Mesendoderm (in vitro differentiated cells): ENCODE measurements around the gene ARHGEF10L.

Experiments used
- DNase-seq: peaks from one replicate; pipeline ENCODE4 v3.0.0; 2013
- H2AK5ac ChIP-seq: 2 replicates; pipeline ENCODE4 v1.6.1; 2013; ENCODE audit warnings: low read length, inconsistent platforms
- H2BK120ac ChIP-seq: 2 replicates; pipeline ENCODE4 v1.6.1; 2013; ENCODE audit warnings: low read depth, mild to moderate bottlenecking, low read length, moderate library complexity, mixed read lengths
- H2BK15ac ChIP-seq: replicated peaks from 2 replicates; pipeline ENCODE4 v1.6.1; 2013; ENCODE audit warnings: low read depth, mild to moderate bottlenecking, moderate library complexity
- H2BK5ac ChIP-seq: 2 replicates; pipeline ENCODE4 v1.6.1; 2013; ENCODE audit warnings: low read length, inconsistent platforms
- H3K18ac ChIP-seq: 2 replicates; pipeline ENCODE4 v1.6.1; 2013; ENCODE audit warnings: mild to moderate bottlenecking, low read length, mixed read lengths
- H3K23ac ChIP-seq: one replicate; pipeline ENCODE4 v1.6.1; 2013; ENCODE audit warnings: low read length
- H3K27ac ChIP-seq: 2 replicates; pipeline ENCODE4 v1.5.1; 2013; ENCODE audit warnings: low read depth, mild to moderate bottlenecking, inconsistent platforms, low read length, moderate library complexity
- H3K27me3 ChIP-seq: 2 replicates; pipeline ENCODE4 v1.6.1; 2013; ENCODE audit warnings: low read length, control low read depth, mild to moderate bottlenecking, inconsistent platforms; ENCODE audit not compliant: insufficient read depth, poor library complexity
- H3K36me3 ChIP-seq: 2 replicates; pipeline ENCODE4 v1.6.1; 2013; ENCODE audit warnings: low read length, inconsistent platforms; ENCODE audit not compliant: control insufficient read depth, insufficient read depth
- H3K4ac ChIP-seq: one replicate; pipeline ENCODE4 v1.6.1; 2013; ENCODE audit warnings: low read depth, mild to moderate bottlenecking, low read length, moderate library complexity
- H3K4me1 ChIP-seq: 2 replicates; pipeline ENCODE4 v1.6.1; 2013; ENCODE audit warnings: low read depth, low read length, inconsistent platforms; ENCODE audit not compliant: control insufficient read depth
- H3K4me2 ChIP-seq: 2 replicates; pipeline ENCODE4 v1.6.1; 2013; ENCODE audit warnings: low read length
- H3K4me3 ChIP-seq: 2 replicates; pipeline ENCODE4 v1.5.1; 2013; ENCODE audit warnings: mild to moderate bottlenecking, low read length
- H3K56ac ChIP-seq: one replicate; pipeline ENCODE4 v1.6.1; 2013; ENCODE audit warnings: low read length
- H3K79me1 ChIP-seq: 2 replicates; pipeline ENCODE4 v1.6.1; 2013; ENCODE audit warnings: low read length, inconsistent platforms
- H3K79me2 ChIP-seq: 2 replicates; pipeline ENCODE4 v1.6.1; 2013; ENCODE audit warnings: mild to moderate bottlenecking, low read length; ENCODE audit not compliant: control insufficient read depth, insufficient read depth
- H3K9ac ChIP-seq: 2 replicates; pipeline ENCODE4 v1.6.1; 2013; ENCODE audit warnings: low read length, inconsistent platforms
- H4K5ac ChIP-seq: one replicate; pipeline ENCODE4 v1.6.1; 2013; ENCODE audit warnings: low read length
- H4K8ac ChIP-seq: one replicate; pipeline ENCODE4 v1.6.1; 2013; ENCODE audit warnings: low read depth, mild to moderate bottlenecking, control low read depth, low read length, moderate library complexity
- WGBS: extraction: QIAGEN DNeasy Blood & Tissue Kit; methylation state at CpG from one replicate; pipeline ENCODE4 v1.1.7; 2013; ENCODE audit warnings: low lambda C conversion rate, missing lambda C conversion rate; ENCODE audit not compliant: insufficient coverage; ENCODE audit errors: extremely low coverage; 5-methylcytosine and 5-hydroxymethylcytosine counted together

Gene ARHGEF10L

GRCh38 chr1:17516303-17517214 lies 22.9 kb upstream of the ARHGEF10L start:
- Histone ChIP-seq H2BK5ac (no peak overlapping the region), H3K4me3 (no peak overlapping the region), H3K36me3 (no peaks in the 10 kb centered on the region), H2BK120ac (no peak overlapping the region), H2AK5ac (no peak overlapping the region), H3K56ac (no peak overlapping the region), H3K27me3 (no peaks in the 10 kb centered on the region), H3K4me1 (no peaks in the 10 kb centered on the region), H4K8ac (no peak overlapping the region), H3K4ac (no peak overlapping the region), H3K79me1 (no peaks in the 10 kb centered on the region), H3K23ac (no peak overlapping the region), H3K18ac (no peak overlapping the region), H2BK15ac (no peak overlapping the region), H3K9ac (no peak overlapping the region), H3K27ac (no peak overlapping the region), H4K5ac (no peak overlapping the region), H3K79me2 (no peaks in the 10 kb centered on the region), H3K4me2 (no peak overlapping the region)
- WGBS: no CpG with 5 or more reads among the region's 13 CpGs
- peak; percentile 47 for DNase-seq

- Histone ChIP-seq H3K36me3 (no peaks in the 10 kb centered on the region), H3K56ac (no peak overlapping the region), H3K27ac (no peak overlapping the region), H3K18ac (no peak overlapping the region), H3K27me3 (no peaks in the 10 kb centered on the region), H3K4ac (no peak overlapping the region), H3K79me2 (no peaks in the 10 kb centered on the region), H3K4me1 (no peaks in the 10 kb centered on the region), H3K4me3 (no peak overlapping the region), H3K79me1 (no peaks in the 10 kb centered on the region), H4K5ac (no peak overlapping the region), H3K4me2 (no peak overlapping the region), H2BK120ac (no peak overlapping the region), H2AK5ac (no peak overlapping the region), H2BK15ac (no peak overlapping the region), H3K23ac (no peak overlapping the region), H2BK5ac (no peak overlapping the region), H4K8ac (no peak overlapping the region), H3K9ac (no peak overlapping the region)
- no peak for DNase-seq
- WGBS: no CpG with 5 or more reads among the region's 12 CpGs
Observed at GRCh38 chr1:17520041-17520440, 19.5 kb upstream of the ARHGEF10L start.

- Histone ChIP-seq H2BK5ac (no peak overlapping the region), H2BK120ac (no peak overlapping the region), H4K5ac (no peak overlapping the region), H3K9ac (no peak overlapping the region), H3K18ac (no peak overlapping the region), H4K8ac (no peak overlapping the region), H3K4me1 (no peaks in the 10 kb centered on the region), H3K79me2 (no peaks in the 10 kb centered on the region), H2AK5ac (no peak overlapping the region), H2BK15ac (no peak overlapping the region), H3K56ac (no peak overlapping the region), H3K27ac (no peak overlapping the region), H3K4me2 (no peak overlapping the region), H3K4ac (no peak overlapping the region), H3K27me3 (no peaks in the 10 kb centered on the region), H3K23ac (no peak overlapping the region), H3K79me1 (no peaks in the 10 kb centered on the region), H3K4me3 (no peak overlapping the region), H3K36me3 (no peaks in the 10 kb centered on the region)
- no peak for DNase-seq
- WGBS: no CpG with 5 or more reads among the region's 13 CpGs
Observed at GRCh38 chr1:17520473-17521319, 18.8 kb upstream of the ARHGEF10L start.

GRCh38 chr1:17521946-17522612 lies 17.4 kb upstream of the ARHGEF10L start:
- Histone ChIP-seq H2BK120ac (no peak overlapping the region), H3K4me3 (no peak overlapping the region)

GRCh38 chr1:17523321-17524041 lies 16.0 kb upstream of the ARHGEF10L start:
- no peak overlapping the region for H3K23ac ChIP-seq
- H3K4me3 ChIP-seq: no peak overlapping the region
- no peak overlapping the region for H3K56ac ChIP-seq
- H3K18ac ChIP-seq: no peak overlapping the region
- H4K5ac ChIP-seq: no peak overlapping the region
- H2BK15ac ChIP-seq: no peak overlapping the region
- no peak overlapping the region for H3K4ac ChIP-seq
- H3K4me1 ChIP-seq: no peaks in the 10 kb centered on the region
- no CpG with 5 or more reads among the region's 7 CpGs for WGBS
- no peak overlapping the region for H4K8ac ChIP-seq
- H2BK120ac ChIP-seq: no peak overlapping the region
- no peaks in the 10 kb centered on the region for H3K79me2 ChIP-seq
- no peak overlapping the region for H2BK5ac ChIP-seq
- no peaks in the 10 kb centered on the region for H3K36me3 ChIP-seq
- H3K27me3 ChIP-seq: no peaks in the 10 kb centered on the region
- H3K4me2 ChIP-seq: no peak overlapping the region
- H3K27ac ChIP-seq: no peak overlapping the region
- no peaks in the 10 kb centered on the region for H3K79me1 ChIP-seq
- no peak for DNase-seq
- no peak overlapping the region for H3K9ac ChIP-seq
- no peak overlapping the region for H2AK5ac ChIP-seq

More at GRCh38 chr1:17521946-17522612, 17.4 kb upstream of the ARHGEF10L start:
- WGBS: no CpG with 5 or more reads among the region's 19 CpGs
- H3K4me1 ChIP-seq: no peaks in the 10 kb centered on the region
- H4K8ac ChIP-seq: no peak overlapping the region
- no peak overlapping the region for H3K4ac ChIP-seq
- no peaks in the 10 kb centered on the region for H3K79me2 ChIP-seq
- no peak overlapping the region for H3K56ac ChIP-seq
- no peak overlapping the region for H3K4me2 ChIP-seq
- H3K23ac ChIP-seq: no peak overlapping the region
- H2AK5ac ChIP-seq: no peak overlapping the region
- H3K18ac ChIP-seq: no peak overlapping the region
- H3K27me3 ChIP-seq: no peaks in the 10 kb centered on the region
- H3K36me3 ChIP-seq: no peaks in the 10 kb centered on the region
- no peak overlapping the region for H3K27ac ChIP-seq
- no peak overlapping the region for H2BK15ac ChIP-seq
- no peak overlapping the region for H3K9ac ChIP-seq
- no peaks in the 10 kb centered on the region for H3K79me1 ChIP-seq
- H4K5ac ChIP-seq: no peak overlapping the region
- no peak overlapping the region for H2BK5ac ChIP-seq
- DNase-seq: no peak
